BLaER1 treated with 17β-estradiol and CSF1 and Interleukin-3, amounts not matched to agents 10 nM and 100 nM (cell line): ENCODE measurements around the gene NRSN2.
"Not testable (repeated sequence)": the region's sequence is repeated elsewhere in the genome, so short reads cannot be mapped to it uniquely, and the experiment has no call there.

Experiments
- H3K27ac ChIP-seq, 11 experiments: shearing (Covaris generic); formaldehyde crosslinking; 2 replicates each; pipeline ENCODE4 v1.8.1; 2022
- H3K27me3 ChIP-seq, 11 experiments: shearing (Covaris generic); formaldehyde crosslinking; 2 replicates each; pipeline ENCODE4 v1.8.1; 2022
- H3K36me3 ChIP-seq, 11 experiments: shearing (Covaris generic); formaldehyde crosslinking; 2 replicates each; pipeline ENCODE4 v1.8.1; 2022
- H3K4me1 ChIP-seq, 10 experiments: shearing (Covaris generic); formaldehyde crosslinking; 2 replicates each; pipeline ENCODE4 v1.8.1; 2022
- H3K4me2 ChIP-seq, 11 experiments: shearing (Covaris generic); formaldehyde crosslinking; 2 replicates each; pipeline ENCODE4 v1.8.1; 2022
- H3K4me3 ChIP-seq, 10 experiments: shearing (Covaris generic); formaldehyde crosslinking; 2 replicates each; pipeline ENCODE4 v1.8.1; 2022
- H3K9ac ChIP-seq, 11 experiments: shearing (Covaris generic); formaldehyde crosslinking; 2 replicates each; pipeline ENCODE4 v1.8.1; 2022
- H3K9me3 ChIP-seq, 11 experiments: shearing (Covaris generic); formaldehyde crosslinking; replicated peaks in 1 of 11; 2 replicates each; pipeline ENCODE4 v1.8.1; 2022
- H4K20me1 ChIP-seq, 11 experiments: shearing (Covaris generic); formaldehyde crosslinking; 2 replicates each; pipeline ENCODE4 v1.8.1; 2022
- Cebpa-rat ChIP-seq, 11 experiments: shearing (Covaris generic); IDR thresholded peaks; 2 replicates each; pipeline ENCODE4 v1.8.1; 2022

The NRSN2 gene

GRCh38 chr20:387520-387919 lies 40.6 kb downstream of the NRSN2 start:
- Histone ChIP-seq H3K27me3 (no peaks in the 10 kb centered on the region), H3K4me3 (no peak overlapping the region), H3K9ac (no peak overlapping the region), H3K9me3 (no peaks in the 10 kb centered on the region), H3K27ac (no peak overlapping the region), H4K20me1 (peaks cover 73 to 100% (median 100%) of the 10 kb centered on the region in 11 experiments; a peak in 21 of 22 replicates), H3K4me1 (peaks cover 5 to 32% (median 26%) of the 10 kb centered on the region in 10 experiments), H3K4me2 (no peak overlapping the region), H3K36me3 (peaks cover 79 to 100% (median 90%) of the 10 kb centered on the region in 11 experiments)
- TF ChIP-seq Cebpa-rat (IDR thresholded peaks at IDR 0.05): no peak

DNA sequence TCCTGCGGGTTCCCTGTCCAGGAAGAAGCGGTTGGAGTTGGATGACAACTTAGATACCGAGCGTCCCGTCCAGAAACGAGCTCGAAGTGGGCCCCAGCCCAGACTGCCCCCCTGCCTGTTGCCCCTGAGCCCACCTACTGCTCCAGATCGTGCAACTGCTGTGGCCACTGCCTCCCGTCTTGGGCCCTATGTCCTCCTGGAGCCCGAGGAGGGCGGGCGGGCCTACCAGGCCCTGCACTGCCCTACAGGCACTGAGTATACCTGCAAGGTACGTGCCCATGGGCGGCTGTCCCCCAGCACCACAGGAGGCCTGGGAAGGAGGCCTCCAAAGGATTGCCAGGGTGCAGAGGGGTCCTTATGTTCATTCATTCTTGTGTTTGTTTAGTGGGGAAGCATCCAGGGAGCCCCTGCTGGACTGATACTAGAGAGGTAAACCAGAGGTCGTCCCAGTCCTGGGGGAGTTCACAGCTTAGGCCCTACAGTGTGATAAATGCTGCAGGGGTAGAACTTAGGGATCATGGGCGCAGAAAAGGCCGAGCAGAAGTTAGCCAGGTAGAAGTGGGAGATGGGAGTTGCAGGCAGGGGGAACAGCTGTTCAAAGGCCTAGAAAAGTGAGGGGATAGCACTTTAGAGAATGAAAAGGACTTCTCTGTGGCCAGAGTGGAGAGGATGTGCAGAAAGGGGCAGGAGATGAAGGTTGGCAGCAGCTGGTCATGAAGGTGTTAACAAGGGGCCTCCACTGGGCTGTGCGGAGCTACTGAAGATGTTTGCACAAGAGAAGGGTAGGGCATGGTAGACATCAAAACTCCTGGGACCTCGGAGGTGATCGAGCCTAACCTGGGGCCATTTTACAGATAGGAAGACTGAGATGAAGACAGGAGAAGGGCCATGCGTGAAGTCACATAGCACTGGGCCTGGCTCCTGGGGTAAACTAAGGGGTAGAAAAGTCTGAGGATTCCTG lies 41.4 kb downstream of the NRSN2 start:
- no peaks in the 10 kb centered on the region for H3K9me3 ChIP-seq
- 0 out of 22 replicates have a peak overlapping the region, but pooled peaks of 1 of the 11 experiments have one; percentile 10 for H3K9ac ChIP-seq
- TF ChIP-seq Cebpa-rat (IDR thresholded peaks at IDR 0.05): no peak
- H3K4me2 ChIP-seq: no peak overlapping the region
- H4K20me1 ChIP-seq: peaks cover 68 to 100% (median 98%) of the 10 kb centered on the region in 11 experiments; a peak in 21 of 22 replicates
- no peak overlapping the region for H3K27ac ChIP-seq
- no peaks in the 10 kb centered on the region for H3K27me3 ChIP-seq
- H3K4me1 ChIP-seq: peaks cover 0 to 24% (median 19%) of the 10 kb centered on the region in 10 experiments; a peak in 17 of 20 replicates
- H3K36me3 ChIP-seq: peaks cover 87 to 100% (median 96%) of the 10 kb centered on the region in 11 experiments
- no peak overlapping the region for H3K4me3 ChIP-seq

GRCh38 chr20:389220-389619 lies 42.3 kb downstream of the NRSN2 start:
- H3K27ac ChIP-seq: no peak overlapping the region
- peaks cover 0 to 16% (median 13%) of the 10 kb centered on the region in 10 experiments; a peak in 15 of 20 replicates for H3K4me1 ChIP-seq
- H3K27me3 ChIP-seq: no peaks in the 10 kb centered on the region
- H3K4me3 ChIP-seq: no peak overlapping the region
- H4K20me1 ChIP-seq: peaks cover 60 to 100% (median 98%) of the 10 kb centered on the region in 11 experiments; a peak in 21 of 22 replicates
- TF ChIP-seq Cebpa-rat (IDR thresholded peaks at IDR 0.05): no peak
- no peak overlapping the region for H3K9ac ChIP-seq
- H3K36me3 ChIP-seq: peaks cover 94 to 100% (median 98%) of the 10 kb centered on the region in 11 experiments
- H3K9me3 ChIP-seq: no peaks in the 10 kb centered on the region
- no peak overlapping the region for H3K4me2 ChIP-seq

DNA sequence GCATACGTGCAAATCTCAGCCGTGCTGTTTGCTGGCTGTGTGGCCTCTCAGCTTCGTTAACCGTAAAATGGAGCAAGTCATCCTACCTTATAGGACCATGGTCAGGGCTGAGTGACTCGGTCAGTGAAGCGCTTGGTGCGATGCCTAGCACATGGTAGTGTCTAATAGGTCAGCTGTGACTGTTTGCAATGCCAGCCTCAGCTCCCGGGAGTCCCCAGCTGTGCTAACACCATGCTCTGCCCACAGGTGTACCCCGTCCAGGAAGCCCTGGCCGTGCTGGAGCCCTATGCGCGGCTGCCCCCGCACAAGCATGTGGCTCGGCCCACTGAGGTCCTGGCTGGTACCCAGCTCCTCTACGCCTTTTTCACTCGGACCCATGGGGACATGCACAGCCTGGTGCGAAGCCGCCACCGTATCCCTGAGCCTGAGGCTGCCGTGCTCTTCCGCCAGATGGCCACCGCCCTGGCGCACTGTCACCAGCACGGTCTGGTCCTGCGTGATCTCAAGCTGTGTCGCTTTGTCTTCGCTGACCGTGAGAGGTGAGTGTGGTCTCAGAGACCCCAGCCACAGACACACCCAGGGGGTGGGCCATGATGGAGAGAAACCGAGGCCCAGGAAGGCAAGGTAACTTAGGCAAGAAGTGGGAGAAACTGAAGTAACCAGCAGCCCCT lies 44.3 kb downstream of the NRSN2 start:
- Histone ChIP-seq H3K4me3 (no peak overlapping the region), H3K27me3 (no peaks in the 10 kb centered on the region), H3K4me2 (no peak overlapping the region), H4K20me1 (peaks cover 46 to 100% (median 98%) of the 10 kb centered on the region in 11 experiments; a peak in 21 of 22 replicates), H3K4me1 (no peaks in the 10 kb centered on the region), H3K9ac (no peak overlapping the region), H3K27ac (no peak overlapping the region), H3K9me3 (no peaks in the 10 kb centered on the region), H3K36me3 (peaks cover 100% of the 10 kb centered on the region in 11 experiments)
- no peak for TF ChIP-seq Cebpa-rat (IDR thresholded peaks at IDR 0.05)

DNA sequence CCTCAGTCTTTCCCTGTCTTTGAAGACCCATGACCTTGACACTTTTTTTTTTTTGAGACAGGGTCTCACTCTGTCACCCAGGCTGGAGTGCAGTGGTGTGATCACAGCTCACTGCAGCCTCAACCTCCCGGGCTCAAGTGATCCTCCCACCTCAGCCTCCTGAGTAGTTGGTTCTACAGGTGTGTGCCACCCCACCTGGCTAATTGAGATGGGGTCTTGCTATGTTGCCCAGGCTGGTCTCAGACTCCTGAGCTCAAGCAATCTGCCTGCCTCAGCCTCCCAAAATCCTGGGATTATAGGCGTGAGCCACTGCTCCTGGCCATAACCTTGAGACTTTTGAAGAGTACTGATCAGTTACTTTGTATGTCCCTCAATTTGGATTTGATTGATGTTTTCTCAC lies 46.4 kb downstream of the NRSN2 start:
- H4K20me1 ChIP-seq: peaks cover 40 to 100% (median 93%) of the 10 kb centered on the region in 11 experiments; a peak in 21 of 22 replicates
- H3K4me3 ChIP-seq, H3K4me1 ChIP-seq, H3K9me3 ChIP-seq, H3K27me3 ChIP-seq, H3K27ac ChIP-seq, H3K9ac ChIP-seq, H3K4me2 ChIP-seq: not testable (repeated sequence)
- H3K36me3 ChIP-seq: peaks cover 98 to 100% (median 100%) of the 10 kb centered on the region in 11 experiments

DNA sequence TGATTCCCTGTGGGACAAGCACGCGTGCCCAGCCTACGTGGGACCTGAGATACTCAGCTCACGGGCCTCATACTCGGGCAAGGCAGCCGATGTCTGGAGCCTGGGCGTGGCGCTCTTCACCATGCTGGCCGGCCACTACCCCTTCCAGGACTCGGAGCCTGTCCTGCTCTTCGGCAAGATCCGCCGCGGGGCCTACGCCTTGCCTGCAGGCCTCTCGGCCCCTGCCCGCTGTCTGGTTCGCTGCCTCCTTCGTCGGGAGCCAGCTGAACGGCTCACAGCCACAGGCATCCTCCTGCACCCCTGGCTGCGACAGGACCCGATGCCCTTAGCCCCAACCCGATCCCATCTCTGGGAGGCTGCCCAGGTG lies 49.3 kb downstream of the NRSN2 start:
- Histone ChIP-seq H3K36me3 (peaks cover 73 to 81% (median 76%) of the 10 kb centered on the region in 11 experiments), H3K27ac (no peak overlapping the region), H3K4me2 (no peak overlapping the region)

GRCh38 chr20:396619-397431 lies 49.9 kb downstream of the NRSN2 start:
- no peak overlapping the region for H3K4me2 ChIP-seq
- peaks cover 68 to 75% (median 70%) of the 10 kb centered on the region in 11 experiments for H3K36me3 ChIP-seq

More for the DNA sequence above, 49.3 kb downstream of the NRSN2 start:
- no peaks in the 10 kb centered on the region for H3K27me3 ChIP-seq
- H3K4me1 ChIP-seq: no peaks in the 10 kb centered on the region
- TF ChIP-seq Cebpa-rat (IDR thresholded peaks at IDR 0.05): no peak
- no peaks in the 10 kb centered on the region for H3K9me3 ChIP-seq
- no peak overlapping the region for H3K4me3 ChIP-seq
- no peak overlapping the region for H3K9ac ChIP-seq
- peaks cover 18 to 85% (median 65%) of the 10 kb centered on the region in 11 experiments; a peak in 21 of 22 replicates for H4K20me1 ChIP-seq

GRCh38 chr20:397432-398237 lies 50.7 kb downstream of the NRSN2 start:
- H3K36me3 ChIP-seq: peaks cover 59 to 67% (median 62%) of the 10 kb centered on the region in 11 experiments
- no peaks in the 10 kb centered on the region for H3K9me3 ChIP-seq
- H3K4me3 ChIP-seq: no peak overlapping the region
- no peak overlapping the region for H3K9ac ChIP-seq
- no peak overlapping the region for H3K27ac ChIP-seq
- TF ChIP-seq Cebpa-rat (IDR thresholded peaks at IDR 0.05): no peak
- no peaks in the 10 kb centered on the region for H3K27me3 ChIP-seq
- H3K4me2 ChIP-seq: no peak overlapping the region
- H3K4me1 ChIP-seq: peaks cover 0 to 12% (median 10%) of the 10 kb centered on the region in 10 experiments; a peak in 18 of 20 replicates
- H4K20me1 ChIP-seq: peaks cover 17 to 71% (median 52%) of the 10 kb centered on the region in 11 experiments; a peak in 21 of 22 replicates

More at GRCh38 chr20:396619-397431, 49.9 kb downstream of the NRSN2 start:
- H3K27ac ChIP-seq: no peak overlapping the region
- H3K9me3 ChIP-seq: no peaks in the 10 kb centered on the region
- no peaks in the 10 kb centered on the region for H3K27me3 ChIP-seq
- no peak overlapping the region for H3K4me3 ChIP-seq
- peaks cover 0 to 4% (median 2%) of the 10 kb centered on the region in 10 experiments; a peak in 17 of 20 replicates for H3K4me1 ChIP-seq
- no peak for TF ChIP-seq Cebpa-rat (IDR thresholded peaks at IDR 0.05)
- no peak overlapping the region for H3K9ac ChIP-seq
- peaks cover 17 to 79% (median 60%) of the 10 kb centered on the region in 11 experiments; a peak in 21 of 22 replicates for H4K20me1 ChIP-seq
